Tibial nerve (tissue), 3 donors: ENCODE results near the gene PLXNA1.

ENCODE experiments used
- CTCF ChIP-seq, 5 experiments: fragments of 200-600 bp in 3 of 5; fragments of 450-650 bp in 2 of 5; sonication (generic) in 3 of 5; IDR thresholded peaks; one replicate each; pipeline ENCODE4 v1.5.1; 2016 to 2019; ENCODE audit warnings: antibody characterized with exemption in 5 of 5, mild to moderate bottlenecking in 3 of 5, moderate library complexity in 2 of 5
- POLR2A ChIP-seq, 2 donors: fragments of 450-650 bp; IDR thresholded peaks; one replicate each; pipeline ENCODE4 v1.6.1; 2017; ENCODE audit warnings: antibody characterized with exemption in 2 of 2, mild to moderate bottlenecking in 2 of 2, moderate library complexity in 2 of 2

GRCh38 chr3:126973814-126974213, 9.1 kb upstream of the PLXNA1 start:
- TF ChIP-seq CTCF (IDR thresholded peaks at IDR 0.05) (no peak), POLR2A (IDR thresholded peaks at IDR 0.05) (no peak)
